Lower leg skin (tissue), 3 donors: Measurements from ENCODE around the gene SLC36A3.

Experiments used
- POLR2A ChIP-seq, 2 donors: fragments of 450-650 bp; IDR thresholded peaks; one replicate each; pipeline ENCODE4 v1.6.1; 2016 to 2017; ENCODE audit warnings: antibody characterized with exemption in 2 of 2, mild to moderate bottlenecking in 1 of 2, moderate library complexity in 1 of 2
- TF ChIP-seq, protein P1 (sequence below), 3 donors: fragments of 450-650 bp; IDR thresholded peaks; one replicate each; pipeline ENCODE4 v1.5.1; 2016; ENCODE audit warnings: antibody characterized with exemption in 3 of 3, mild to moderate bottlenecking in 3 of 3, moderate library complexity in 2 of 3

DNA sequence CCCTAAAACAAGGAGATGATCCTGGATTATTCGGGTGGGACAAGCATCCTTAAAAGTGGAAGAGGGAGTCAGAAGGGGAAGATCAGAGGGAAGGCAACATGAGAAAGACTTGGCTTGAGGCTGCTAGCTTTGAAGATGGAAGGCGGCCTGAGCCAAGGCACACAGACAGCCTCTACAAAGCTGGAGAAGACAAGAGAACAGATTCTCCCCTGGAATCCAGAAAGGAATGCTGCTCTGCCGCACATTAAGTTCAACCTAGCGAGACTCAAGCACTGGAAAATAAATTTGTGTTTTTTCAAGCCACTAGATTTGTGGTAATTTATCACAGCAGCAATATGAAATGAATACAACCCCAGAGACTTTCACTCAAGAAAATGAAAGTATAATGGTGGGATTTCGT is 17.9 kb downstream of the SLC36A3 start:
- TF ChIP-seq, protein P1, sequence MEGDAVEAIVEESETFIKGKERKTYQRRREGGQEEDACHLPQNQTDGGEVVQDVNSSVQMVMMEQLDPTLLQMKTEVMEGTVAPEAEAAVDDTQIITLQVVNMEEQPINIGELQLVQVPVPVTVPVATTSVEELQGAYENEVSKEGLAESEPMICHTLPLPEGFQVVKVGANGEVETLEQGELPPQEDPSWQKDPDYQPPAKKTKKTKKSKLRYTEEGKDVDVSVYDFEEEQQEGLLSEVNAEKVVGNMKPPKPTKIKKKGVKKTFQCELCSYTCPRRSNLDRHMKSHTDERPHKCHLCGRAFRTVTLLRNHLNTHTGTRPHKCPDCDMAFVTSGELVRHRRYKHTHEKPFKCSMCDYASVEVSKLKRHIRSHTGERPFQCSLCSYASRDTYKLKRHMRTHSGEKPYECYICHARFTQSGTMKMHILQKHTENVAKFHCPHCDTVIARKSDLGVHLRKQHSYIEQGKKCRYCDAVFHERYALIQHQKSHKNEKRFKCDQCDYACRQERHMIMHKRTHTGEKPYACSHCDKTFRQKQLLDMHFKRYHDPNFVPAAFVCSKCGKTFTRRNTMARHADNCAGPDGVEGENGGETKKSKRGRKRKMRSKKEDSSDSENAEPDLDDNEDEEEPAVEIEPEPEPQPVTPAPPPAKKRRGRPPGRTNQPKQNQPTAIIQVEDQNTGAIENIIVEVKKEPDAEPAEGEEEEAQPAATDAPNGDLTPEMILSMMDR (IDR thresholded peaks at IDR 0.05): no peak
- TF ChIP-seq POLR2A (IDR thresholded peaks at IDR 0.05): no peak
